HCT116 (cell line): Measurements from ENCODE around the gene CCDC88C. TPM values are rescaled to one million over a fixed set of nuclear protein-coding genes. Genes with fewer than 3 reads are reported as not detected.

ENCODE experiments used
- ATAC-seq: fragments of 200-7000 bp; cut with Tn5 transposase; 2 replicates; pipeline ENCODE4 v1.9.1; 2020; ENCODE audit warnings: mild to moderate bottlenecking, moderate library complexity
- BruUV-seq: library from RNA; stranded (reverse); fragments of 400-500 nt; replicated peaks from 2 replicates; lab custom pipeline; 2021; lab: Mats Ljungman, UMichigan
- CTCF ChIA-PET: fragments of 300-600 bp; sonication (Branson Sonifier 250); formaldehyde crosslinking; loops from one replicate; lab custom pipeline; 2021; ENCODE audit warnings: antibody characterized with exemption; lab: Charles Lee
- POLR2A ChIA-PET: fragments of 300-600, 350-600 bp; sonication (Branson Sonifier 250); formaldehyde crosslinking; loops from one replicate; lab custom pipeline; 2021; ENCODE audit warnings: antibody characterized with exemption; lab: Charles Lee
- RAD21 ChIA-PET, 2 experiments: fragments of 300-600 bp; sonication (Branson Sonifier 250); formaldehyde crosslinking; loops; one replicate each; lab custom pipeline; 2023; ENCODE audit warnings: low total read pairs in 2 of 2; ENCODE audit not compliant: uncharacterized antibody in 2 of 2, unreplicated experiment in 2 of 2, low non-redundant PET in 1 of 2; lab: Charles Lee
- DNase-seq: peaks from one replicate; pipeline ENCODE4 v3.0.0-alpha.2; 2010; ENCODE audit warnings: low read depth, low spot score
- H2AFZ ChIP-seq: fragments of 200-600 bp; shearing (Covaris generic), sonication (generic); 2 replicates; pipeline ENCODE4 v1.6.1; 2017; ENCODE audit warnings: low read depth, mixed run types, mixed read lengths, antibody characterized with exemption, low read length; ENCODE audit not compliant: poor library complexity, severe bottlenecking
- H3K27ac ChIP-seq: 2 replicates; pipeline ENCODE4 v1.5.1; 2012; ENCODE audit warnings: low read depth, low read length
- H3K27me3 ChIP-seq: fragments of 200-600 bp; sonication (generic); 2 replicates; pipeline ENCODE4 v1.6.1; 2016; ENCODE audit warnings: mixed run types, low read length, mixed read lengths; ENCODE audit not compliant: insufficient read depth
- H3K36me3 ChIP-seq, 2 experiments: fragments of 200-500 bp in 1 of 2; fragments of 200-600 bp in 1 of 2; sonication (Bioruptor generic) in 1 of 2; sonication (generic) in 1 of 2; 2 replicates each; pipeline versions ENCODE4 v1.5.1 to v1.6.1; 2014 to 2016; ENCODE audit warnings: low read length in 2 of 2, inconsistent platforms in 1 of 2, mixed read lengths in 1 of 2, mixed run types in 1 of 2; ENCODE audit not compliant: insufficient read depth in 2 of 2, control insufficient read depth in 1 of 2
- H3K4me1 ChIP-seq, 2 experiments: fragments of 200-600 bp in 1 of 2; sonication (generic) in 1 of 2; 2 replicates each; pipeline versions ENCODE4 v1.5.1 to v1.6.1; 2012 to 2017; ENCODE audit warnings: low read length in 2 of 2, inconsistent platforms in 1 of 2, mild to moderate bottlenecking in 1 of 2, mixed read lengths in 1 of 2, mixed run types in 1 of 2, moderate library complexity in 1 of 2; ENCODE audit not compliant: insufficient read depth in 2 of 2, control insufficient read depth in 1 of 2
- H3K4me2 ChIP-seq: fragments of 200-600 bp; sonication (generic); 2 replicates; pipeline ENCODE4 v1.6.1; 2017; ENCODE audit warnings: mixed run types, low read length, mixed read lengths
- H3K4me3 ChIP-seq, 2 experiments: fragments of 200-600 bp in 1 of 2; sonication (generic) in 1 of 2; replicated peaks in 1 of 2; 2 replicates each; pipeline ENCODE4 v1.5.1; 2011 to 2016; ENCODE audit warnings: low read length in 2 of 2, control low read depth in 1 of 2, low read depth in 1 of 2, mild to moderate bottlenecking in 1 of 2, mixed read lengths in 1 of 2, mixed run types in 1 of 2
- H3K79me2 ChIP-seq: fragments of 200-600 bp; sonication (generic); 2 replicates; pipeline ENCODE4 v1.6.1; 2017; ENCODE audit warnings: mild to moderate bottlenecking, mixed run types, low read length, moderate library complexity, mixed read lengths; ENCODE audit not compliant: insufficient read depth
- H3K9ac ChIP-seq: fragments of 200-600 bp; sonication (generic); 2 replicates; pipeline ENCODE4 v1.6.1; 2016; ENCODE audit warnings: low read length, mixed read lengths
- H3K9me2 ChIP-seq: fragments of 200-600 bp; sonication (generic), shearing (Covaris generic); 2 replicates; pipeline ENCODE4 v1.6.1; 2017; ENCODE audit warnings: mixed run types, mild to moderate bottlenecking, moderate library complexity; ENCODE audit not compliant: insufficient read depth
- H3K9me3 ChIP-seq, 2 experiments: fragments of 200-500 bp in 1 of 2; fragments of 200-600 bp in 1 of 2; sonication (Bioruptor generic) in 1 of 2; sonication (generic) in 1 of 2; 2 replicates each; pipeline ENCODE4 v1.6.1; 2014 to 2017; ENCODE audit warnings: low read length in 2 of 2, mixed read lengths in 2 of 2, inconsistent platforms in 1 of 2, low read depth in 1 of 2, mild to moderate bottlenecking in 1 of 2, mixed run types in 1 of 2, moderate library complexity in 1 of 2; ENCODE audit not compliant: control insufficient read depth in 1 of 2, insufficient read depth in 1 of 2
- H4K20me1 ChIP-seq: fragments of 200-600 bp; sonication (generic), shearing (Covaris generic); 2 replicates; pipeline ENCODE4 v1.6.1; 2017; ENCODE audit warnings: mixed run types, mild to moderate bottlenecking, moderate library complexity; ENCODE audit not compliant: insufficient read depth
- ATF3 ChIP-seq: IDR thresholded peaks from 2 replicates; pipeline ENCODE4 v1.6.1; 2012
- CBX3 ChIP-seq: IDR thresholded peaks from 2 replicates; pipeline ENCODE4 v1.6.1; 2012; ENCODE audit warnings: low read depth
- CEBPB ChIP-seq: IDR thresholded peaks from 2 replicates; pipeline ENCODE4 v1.6.1; 2012; ENCODE audit warnings: low read depth
- EZH2 ChIP-seq: fragments of 200-600 bp; sonication (generic); IDR thresholded peaks from 2 replicates; pipeline ENCODE4 v1.6.1; 2017; ENCODE audit warnings: antibody characterized with exemption, mixed run types
- JUND ChIP-seq: IDR thresholded peaks from 2 replicates; pipeline ENCODE4 v1.6.1; 2012
- REST ChIP-seq: IDR thresholded peaks from 2 replicates; pipeline ENCODE4 v1.6.1; 2012; ENCODE audit warnings: low read depth
- ZBTB33 ChIP-seq: IDR thresholded peaks from 2 replicates; pipeline ENCODE4 v1.6.1; 2011; ENCODE audit warnings: mild to moderate bottlenecking, low read length, moderate library complexity; ENCODE audit not compliant: insufficient replicate concordance; ENCODE audit errors: extremely low read depth
- ZNF274 ChIP-seq: fragments of 200-500 bp; sonication (Bioruptor generic); IDR thresholded peaks from 2 replicates; pipeline ENCODE4 v1.6.1; 2014; ENCODE audit warnings: mild to moderate bottlenecking, low read depth, low read length, inconsistent platforms
- intact Hi-C: fragments of 100-400 bp; cut with micrococcal nuclease; formaldehyde crosslinking; loops from 2 replicates; pipeline ENCODE4 v1.10.0; 2022
- total RNA-seq: library from RNA; stranded (reverse); gene quantifications from one replicate; pipeline ENCODE4 v1.2.1, GENCODE V29; 2021; ENCODE audit not compliant: unreplicated experiment

The CCDC88C gene
- total RNA-seq, 1 experiment from 2014 or later = 20.8 TPM

GRCh38 chr14:91270188-91270587 lies 147.4 kb downstream of the CCDC88C start:
- Histone ChIP-seq H3K27me3 (no peaks in the 10 kb centered on the region), H4K20me1 (no peaks in the 10 kb centered on the region), H2AFZ (no peak overlapping the region), H3K36me3 (no peaks in the 10 kb centered on the region), H3K4me3 (no peak overlapping the region), H3K9ac (no peak overlapping the region), H3K27ac (no peak overlapping the region), H3K9me2 (no peaks in the 10 kb centered on the region), H3K9me3 (no peaks in the 10 kb centered on the region), H3K4me1 (no peaks in the 10 kb centered on the region), H3K79me2 (no peaks in the 10 kb centered on the region), H3K4me2 (no peak overlapping the region)
- ChIA-PET POLR2A (no interaction called here), CTCF (no interaction called here), RAD21 (no interaction called here)
- ATAC-seq (no peak), DNase-seq (no peak)
- TF ChIP-seq ZNF274 (no peak), ZBTB33 (no peak), ATF3 (no peak), REST (no peak), JUND (no peak), EZH2 (no peak), CBX3 (no peak), CEBPB (no peak)
- intact Hi-C loops = no loop called here
- BruUV-seq = no TSS peak
